HepG2 (cell line): ENCODE measurements around the gene SBNO2. TPM values are rescaled to one million over a fixed set of nuclear protein-coding genes. Genes with fewer than 3 reads are reported as not detected.

ENCODE experiments used
- ASH2L ChIP-seq: fragments of 300-600, 200-600 bp; sonication (generic); IDR thresholded peaks from 2 replicates; pipeline ENCODE4 v1.7.0; 2017; ENCODE audit warnings: low read depth, mild to moderate bottlenecking, moderate library complexity, mixed read lengths, low read length; ENCODE audit not compliant: insufficient read length
- ATF7 ChIP-seq, 2 experiments: fragments of 450-650 bp in 1 of 2; sonication (generic) in 1 of 2; formaldehyde crosslinking in 1 of 2; IDR thresholded peaks; 2 replicates each; pipeline versions ENCODE4 v1.4.0 to v1.6.1; 2016 to 2020; ENCODE audit warnings: antibody characterized with exemption in 1 of 2, mild to moderate bottlenecking in 1 of 2, missing genetic modification reagents in 1 of 2
- CEBPB ChIP-seq: IDR thresholded peaks from 2 replicates; pipeline ENCODE4 v1.6.1; 2011; ENCODE audit warnings: low read depth, low read length, improper control_type of control experiment, borderline replicate concordance
- HHEX ChIP-seq: IDR thresholded peaks from 2 replicates; pipeline ENCODE4 v1.6.1; 2016; ENCODE audit warnings: control low read depth
- KLF11 ChIP-seq: IDR thresholded peaks from 2 replicates; pipeline ENCODE4 v1.6.1; 2016; ENCODE audit warnings: missing compliant biosample characterization
- MEF2D ChIP-seq: sonication (generic); formaldehyde crosslinking; IDR thresholded peaks from 2 replicates; pipeline ENCODE4 v1.5.1; 2020; ENCODE audit warnings: mild to moderate bottlenecking, missing genetic modification reagents
- NR2F2 ChIP-seq: IDR thresholded peaks from 2 replicates; pipeline ENCODE4 v1.6.1; 2012; ENCODE audit warnings: low read depth, inconsistent platforms, borderline replicate concordance
- TARDBP ChIP-seq: sonication (generic); formaldehyde crosslinking; IDR thresholded peaks from 2 replicates; pipeline ENCODE4 v1.8.0; 2022; ENCODE audit warnings: mild to moderate bottlenecking, missing genetic modification reagents
- ZNF207 ChIP-seq: fragments of 450-650 bp; IDR thresholded peaks from 2 replicates; pipeline ENCODE4 v1.6.1; 2016; ENCODE audit warnings: antibody characterized with exemption, borderline replicate concordance
- ZNF296 ChIP-seq: sonication (generic); formaldehyde crosslinking; conservative IDR thresholded peaks from 2 replicates; pipeline ENCODE4 v1.5.0; 2020; ENCODE audit warnings: mild to moderate bottlenecking, missing genetic modification reagents
- ZNF431 ChIP-seq: sonication (generic); formaldehyde crosslinking; IDR thresholded peaks from 2 replicates; pipeline ENCODE4 v1.9.0; 2022; ENCODE audit warnings: missing genetic modification reagents, low read depth, mild to moderate bottlenecking, borderline replicate concordance
- ZNF496 ChIP-seq: sonication (generic); formaldehyde crosslinking; IDR thresholded peaks from 2 replicates; pipeline ENCODE4 v1.8.1; 2023; ENCODE audit warnings: mild to moderate bottlenecking, moderate library complexity, missing genetic modification reagents; ENCODE audit not compliant: insufficient replicate concordance
- ZNF564 ChIP-seq: sonication (generic); formaldehyde crosslinking; IDR thresholded peaks from 2 replicates; pipeline ENCODE4 v1.8.1; 2023; ENCODE audit warnings: mild to moderate bottlenecking, missing genetic modification reagents
- polyA plus RNA-seq, 8 experiments: library from polyadenylated mRNA; depleted of rRNA in 3 of 8; stranded (reverse) in 7 of 8; unstranded in 1 of 8; fragments of >200 nt; fragmentation: Illumina TruSeq in 4 of 8; extraction: Trizol in 4 of 8; gene quantifications; 2 replicates each; pipeline versions ENCODE4 v1.2.1 to v1.2.3, GENCODE V29; 2011 to 2016; ENCODE audit warnings: low read depth in 4 of 8, missing spikeins in 1 of 8, mixed read lengths in 1 of 8; ENCODE audit not compliant: insufficient read depth in 1 of 8
- total RNA-seq, 5 experiments: library from RNA; depleted of rRNA; stranded (reverse); fragments of >200 nt; fragmentation: Illumina TruSeq; extraction: Trizol; gene quantifications; 2 replicates each; pipeline ENCODE4 v1.2.3, GENCODE V29; 2016; ENCODE audit warnings: low read depth in 1 of 5
- TF ChIP-seq, protein P1 (sequence below): sonication (generic); formaldehyde crosslinking; IDR thresholded peaks from 2 replicates; pipeline ENCODE4 v1.5.0; 2020; ENCODE audit warnings: missing genetic modification reagents
- TF ChIP-seq, protein P2 (sequence below): IDR thresholded peaks from 2 replicates; pipeline ENCODE4 v1.6.1; 2016; ENCODE audit warnings: mild to moderate bottlenecking
- TF ChIP-seq, protein P3 (sequence below): sonication (generic); formaldehyde crosslinking; conservative IDR thresholded peaks from 2 replicates; pipeline ENCODE4 v1.8.0; 2022; ENCODE audit warnings: missing genetic modification reagents
- TF ChIP-seq, protein P4 (sequence below): sonication (generic); formaldehyde crosslinking; IDR thresholded peaks from 2 replicates; pipeline ENCODE4 v1.5.1; 2020; ENCODE audit warnings: mild to moderate bottlenecking, moderate library complexity, missing genetic modification reagents
- TF ChIP-seq, protein P5 (sequence below): sonication (generic); formaldehyde crosslinking; IDR thresholded peaks from 2 replicates; pipeline ENCODE4; 2020; ENCODE audit warnings: missing genetic modification reagents, mild to moderate bottlenecking, borderline replicate concordance

Gene SBNO2
- total and polyA plus RNA-seq, 2 of the 13 experiments (the other 11 are each of a cell fraction or from before 2014, with no cell fraction given) = 8.6 to 10.4 TPM

DNA sequence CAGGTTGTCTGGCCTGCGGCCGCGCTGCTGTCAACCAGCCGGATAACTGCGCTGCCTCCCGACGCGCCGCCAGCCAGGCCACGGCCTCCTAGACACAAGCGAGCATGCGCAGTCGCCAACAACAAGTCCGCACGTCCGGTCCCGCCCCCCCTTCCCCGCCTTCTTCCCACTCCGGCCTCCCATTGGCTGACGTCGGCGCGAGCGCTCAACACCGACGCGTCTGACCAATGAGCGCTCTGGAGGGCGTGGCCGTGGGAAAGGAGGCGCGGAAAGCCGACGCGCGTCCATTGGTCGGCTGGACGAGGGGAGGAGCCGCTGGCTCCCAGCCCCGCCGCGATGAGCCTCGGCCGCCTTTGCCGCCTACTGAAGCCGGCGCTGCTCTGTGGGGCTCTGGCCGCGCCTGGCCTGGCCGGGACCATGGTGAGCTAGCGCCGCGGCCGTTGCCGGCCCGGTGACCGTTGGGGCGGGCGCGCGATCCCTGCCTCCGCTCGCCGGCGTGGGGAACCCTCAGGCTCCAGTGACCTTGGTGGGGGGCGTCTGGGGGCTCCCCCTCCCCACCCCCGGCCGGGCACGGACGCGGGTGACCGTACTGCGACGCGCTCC, 70.3 kb downstream of the SBNO2 start, which contains the start of gene GPX4 (continued):
- TF ChIP-seq, protein P1, sequence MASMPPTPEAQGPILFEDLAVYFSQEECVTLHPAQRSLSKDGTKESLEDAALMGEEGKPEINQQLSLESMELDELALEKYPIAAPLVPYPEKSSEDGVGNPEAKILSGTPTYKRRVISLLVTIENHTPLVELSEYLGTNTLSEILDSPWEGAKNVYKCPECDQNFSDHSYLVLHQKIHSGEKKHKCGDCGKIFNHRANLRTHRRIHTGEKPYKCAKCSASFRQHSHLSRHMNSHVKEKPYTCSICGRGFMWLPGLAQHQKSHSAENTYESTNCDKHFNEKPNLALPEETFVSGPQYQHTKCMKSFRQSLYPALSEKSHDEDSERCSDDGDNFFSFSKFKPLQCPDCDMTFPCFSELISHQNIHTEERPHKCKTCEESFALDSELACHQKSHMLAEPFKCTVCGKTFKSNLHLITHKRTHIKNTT = no peak
- TF ChIP-seq ZNF564 (no peak), HHEX (CRISPR knock-in tag) (no peak), ZNF207 (no peak), MEF2D (CRISPR knock-in tag) (no peak), NR2F2 (no peak), ZNF496 (CRISPR knock-in tag) (no peak), ATF7 (IDR thresholded peaks at IDR 0.05) (no peak), ATF7 (CRISPR knock-in tag; IDR thresholded peaks at IDR 0.05) (no peak), CEBPB (no peak), ZNF431 (CRISPR knock-in tag) (no peak), KLF11 (no peak), ZNF296 (no peak), TARDBP (peak; percentile 21; the same call in 1 of the 2 replicates), ASH2L (peak; percentile 30)
- TF ChIP-seq, protein P2, sequence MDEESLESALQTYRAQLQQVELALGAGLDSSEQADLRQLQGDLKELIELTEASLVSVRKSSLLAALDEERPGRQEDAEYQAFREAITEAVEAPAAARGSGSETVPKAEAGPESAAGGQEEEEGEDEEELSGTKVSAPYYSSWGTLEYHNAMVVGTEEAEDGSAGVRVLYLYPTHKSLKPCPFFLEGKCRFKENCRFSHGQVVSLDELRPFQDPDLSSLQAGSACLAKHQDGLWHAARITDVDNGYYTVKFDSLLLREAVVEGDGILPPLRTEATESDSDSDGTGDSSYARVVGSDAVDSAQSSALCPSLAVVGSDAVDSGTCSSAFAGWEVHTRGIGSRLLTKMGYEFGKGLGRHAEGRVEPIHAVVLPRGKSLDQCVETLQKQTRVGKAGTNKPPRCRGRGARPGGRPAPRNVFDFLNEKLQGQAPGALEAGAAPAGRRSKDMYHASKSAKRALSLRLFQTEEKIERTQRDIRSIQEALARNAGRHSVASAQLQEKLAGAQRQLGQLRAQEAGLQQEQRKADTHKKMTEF (CRISPR knock-in tag) = peak; percentile 63; the same call in 1 of the 2 replicates
- TF ChIP-seq, protein P3, sequence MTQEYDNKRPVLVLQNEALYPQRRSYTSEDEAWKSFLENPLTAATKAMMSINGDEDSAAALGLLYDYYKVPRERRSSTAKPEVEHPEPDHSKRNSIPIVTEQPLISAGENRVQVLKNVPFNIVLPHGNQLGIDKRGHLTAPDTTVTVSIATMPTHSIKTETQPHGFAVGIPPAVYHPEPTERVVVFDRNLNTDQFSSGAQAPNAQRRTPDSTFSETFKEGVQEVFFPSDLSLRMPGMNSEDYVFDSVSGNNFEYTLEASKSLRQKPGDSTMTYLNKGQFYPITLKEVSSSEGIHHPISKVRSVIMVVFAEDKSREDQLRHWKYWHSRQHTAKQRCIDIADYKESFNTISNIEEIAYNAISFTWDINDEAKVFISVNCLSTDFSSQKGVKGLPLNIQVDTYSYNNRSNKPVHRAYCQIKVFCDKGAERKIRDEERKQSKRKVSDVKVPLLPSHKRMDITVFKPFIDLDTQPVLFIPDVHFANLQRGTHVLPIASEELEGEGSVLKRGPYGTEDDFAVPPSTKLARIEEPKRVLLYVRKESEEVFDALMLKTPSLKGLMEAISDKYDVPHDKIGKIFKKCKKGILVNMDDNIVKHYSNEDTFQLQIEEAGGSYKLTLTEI (CRISPR knock-in tag) = no peak
- TF ChIP-seq, protein P4, sequence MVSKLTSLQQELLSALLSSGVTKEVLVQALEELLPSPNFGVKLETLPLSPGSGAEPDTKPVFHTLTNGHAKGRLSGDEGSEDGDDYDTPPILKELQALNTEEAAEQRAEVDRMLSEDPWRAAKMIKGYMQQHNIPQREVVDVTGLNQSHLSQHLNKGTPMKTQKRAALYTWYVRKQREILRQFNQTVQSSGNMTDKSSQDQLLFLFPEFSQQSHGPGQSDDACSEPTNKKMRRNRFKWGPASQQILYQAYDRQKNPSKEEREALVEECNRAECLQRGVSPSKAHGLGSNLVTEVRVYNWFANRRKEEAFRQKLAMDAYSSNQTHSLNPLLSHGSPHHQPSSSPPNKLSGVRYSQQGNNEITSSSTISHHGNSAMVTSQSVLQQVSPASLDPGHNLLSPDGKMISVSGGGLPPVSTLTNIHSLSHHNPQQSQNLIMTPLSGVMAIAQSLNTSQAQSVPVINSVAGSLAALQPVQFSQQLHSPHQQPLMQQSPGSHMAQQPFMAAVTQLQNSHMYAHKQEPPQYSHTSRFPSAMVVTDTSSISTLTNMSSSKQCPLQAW (CRISPR knock-in tag) = no peak
- TF ChIP-seq, protein P5, sequence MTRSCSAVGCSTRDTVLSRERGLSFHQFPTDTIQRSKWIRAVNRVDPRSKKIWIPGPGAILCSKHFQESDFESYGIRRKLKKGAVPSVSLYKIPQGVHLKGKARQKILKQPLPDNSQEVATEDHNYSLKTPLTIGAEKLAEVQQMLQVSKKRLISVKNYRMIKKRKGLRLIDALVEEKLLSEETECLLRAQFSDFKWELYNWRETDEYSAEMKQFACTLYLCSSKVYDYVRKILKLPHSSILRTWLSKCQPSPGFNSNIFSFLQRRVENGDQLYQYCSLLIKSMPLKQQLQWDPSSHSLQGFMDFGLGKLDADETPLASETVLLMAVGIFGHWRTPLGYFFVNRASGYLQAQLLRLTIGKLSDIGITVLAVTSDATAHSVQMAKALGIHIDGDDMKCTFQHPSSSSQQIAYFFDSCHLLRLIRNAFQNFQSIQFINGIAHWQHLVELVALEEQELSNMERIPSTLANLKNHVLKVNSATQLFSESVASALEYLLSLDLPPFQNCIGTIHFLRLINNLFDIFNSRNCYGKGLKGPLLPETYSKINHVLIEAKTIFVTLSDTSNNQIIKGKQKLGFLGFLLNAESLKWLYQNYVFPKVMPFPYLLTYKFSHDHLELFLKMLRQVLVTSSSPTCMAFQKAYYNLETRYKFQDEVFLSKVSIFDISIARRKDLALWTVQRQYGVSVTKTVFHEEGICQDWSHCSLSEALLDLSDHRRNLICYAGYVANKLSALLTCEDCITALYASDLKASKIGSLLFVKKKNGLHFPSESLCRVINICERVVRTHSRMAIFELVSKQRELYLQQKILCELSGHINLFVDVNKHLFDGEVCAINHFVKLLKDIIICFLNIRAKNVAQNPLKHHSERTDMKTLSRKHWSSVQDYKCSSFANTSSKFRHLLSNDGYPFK (CRISPR knock-in tag) = peak; percentile 19; the same call in 1 of the 2 replicates
